ENCODE results near the gene FBXO42.

FBXO42 gene

DNA sequence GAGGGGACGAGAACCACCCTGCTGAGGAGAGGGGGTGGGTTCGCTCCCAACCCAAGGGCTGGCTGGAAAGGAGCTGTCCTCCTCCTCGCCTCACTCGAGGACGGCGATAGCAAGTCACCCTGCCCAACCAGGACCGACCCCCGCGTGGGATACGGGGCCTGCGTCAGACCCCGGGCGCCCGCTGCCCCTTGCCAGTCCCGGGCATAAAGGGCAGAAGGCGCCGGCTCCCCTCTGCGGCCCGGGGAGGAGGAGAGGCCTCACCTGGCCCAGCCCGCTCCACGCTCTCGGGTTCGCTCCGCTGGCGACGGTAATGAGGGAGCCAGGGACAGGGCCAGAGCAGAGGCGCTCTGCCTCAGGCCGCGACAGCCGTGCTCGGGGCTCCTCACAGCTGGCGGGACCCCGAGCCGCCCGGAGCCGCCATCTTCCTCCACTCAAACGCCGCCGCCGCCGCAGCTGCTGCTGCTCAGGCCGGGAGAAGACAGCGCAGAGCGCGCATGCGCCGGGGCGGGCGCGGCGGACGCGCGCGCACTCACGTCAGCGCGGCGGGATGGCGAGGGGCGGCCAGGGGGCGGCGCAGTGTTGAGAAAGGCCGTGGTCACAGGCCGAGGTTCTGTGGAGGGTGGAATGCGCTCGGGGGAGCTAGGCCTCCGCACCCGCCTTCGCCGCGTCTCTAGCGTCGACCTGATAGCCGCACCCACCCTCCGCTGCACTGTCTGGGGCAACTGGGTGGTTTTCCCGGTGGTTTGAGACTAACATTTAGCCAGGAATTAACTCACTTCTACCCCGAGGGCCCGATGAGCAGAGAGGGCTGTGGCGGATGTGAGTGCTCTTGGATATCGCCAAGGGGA lies at the start of gene FBXO42:
Gene FBXO42, minus strand, starts transcription at position 487 of the 848 bp plus-strand sequence. CDS start 37,062 bp downstream, outside the sequence.
- peak; percentile 95 for DNase-seq

- no peak for DNase-seq
These were observed 46.2 kb upstream of the FBXO42 start for GRCh38 chr1:16398371-16398953.

GRCh38 chr1:16397120-16397519 lies 44.8 kb upstream of the FBXO42 start:
- no peak for DNase-seq

- no peak for DNase-seq
These were observed 44.3 kb upstream of the FBXO42 start for GRCh38 chr1:16396591-16396990.

DNA sequence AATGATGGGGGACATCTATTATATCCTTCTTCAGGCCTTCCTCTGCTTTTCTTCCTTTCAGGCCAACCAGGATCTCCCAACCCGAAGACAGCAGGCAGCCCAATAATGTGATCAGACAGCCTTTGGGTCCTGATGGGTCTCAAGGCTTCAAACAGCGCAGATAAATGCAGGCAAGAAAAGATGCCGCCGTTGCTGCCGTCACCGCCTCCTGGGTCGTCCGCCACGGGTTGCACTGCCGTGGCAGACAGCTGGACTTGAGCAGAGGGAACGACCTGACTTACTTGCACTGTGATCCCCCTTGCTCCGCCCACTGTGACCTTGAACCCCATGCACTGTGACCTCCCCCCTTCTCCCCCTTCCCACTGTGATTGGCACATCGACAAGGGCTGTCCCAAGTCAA lies 42.7 kb upstream of the FBXO42 start:
- DNase-seq = no peak

- DNase-seq = no peak
These were observed 41.6 kb upstream of the FBXO42 start for GRCh38 chr1:16393570-16394521.

GRCh38 chr1:16392740-16393569 lies 40.7 kb upstream of the FBXO42 start:
- DNase-seq = no peak

DNA sequence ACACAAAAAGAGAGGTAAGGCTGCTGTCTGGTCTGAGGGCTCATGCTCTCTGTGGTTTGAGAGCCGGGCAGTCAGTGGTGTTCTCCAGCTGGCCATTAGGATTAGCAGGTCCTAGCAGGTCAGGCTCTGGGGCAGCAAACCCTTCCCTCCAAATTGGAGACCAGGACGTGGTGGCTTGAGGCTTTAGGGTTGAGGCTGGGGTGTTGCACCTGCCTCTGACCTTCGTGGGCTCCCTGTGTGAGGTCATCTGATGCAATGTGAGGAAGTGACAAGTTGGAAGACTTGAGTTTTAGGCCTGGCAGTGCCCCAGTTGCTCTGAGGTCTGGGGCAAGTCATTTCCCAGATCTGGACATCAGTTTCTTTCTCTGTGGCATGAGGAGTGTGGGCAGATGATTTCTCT lies 39.1 kb upstream of the FBXO42 start:
- DNase-seq = no peak

- DNase-seq = no peak
These were observed 35.2 kb upstream of the FBXO42 start for GRCh38 chr1:16387201-16388188.

- no peak for DNase-seq
These were observed 34.3 kb upstream of the FBXO42 start for GRCh38 chr1:16386454-16387113.

DNA sequence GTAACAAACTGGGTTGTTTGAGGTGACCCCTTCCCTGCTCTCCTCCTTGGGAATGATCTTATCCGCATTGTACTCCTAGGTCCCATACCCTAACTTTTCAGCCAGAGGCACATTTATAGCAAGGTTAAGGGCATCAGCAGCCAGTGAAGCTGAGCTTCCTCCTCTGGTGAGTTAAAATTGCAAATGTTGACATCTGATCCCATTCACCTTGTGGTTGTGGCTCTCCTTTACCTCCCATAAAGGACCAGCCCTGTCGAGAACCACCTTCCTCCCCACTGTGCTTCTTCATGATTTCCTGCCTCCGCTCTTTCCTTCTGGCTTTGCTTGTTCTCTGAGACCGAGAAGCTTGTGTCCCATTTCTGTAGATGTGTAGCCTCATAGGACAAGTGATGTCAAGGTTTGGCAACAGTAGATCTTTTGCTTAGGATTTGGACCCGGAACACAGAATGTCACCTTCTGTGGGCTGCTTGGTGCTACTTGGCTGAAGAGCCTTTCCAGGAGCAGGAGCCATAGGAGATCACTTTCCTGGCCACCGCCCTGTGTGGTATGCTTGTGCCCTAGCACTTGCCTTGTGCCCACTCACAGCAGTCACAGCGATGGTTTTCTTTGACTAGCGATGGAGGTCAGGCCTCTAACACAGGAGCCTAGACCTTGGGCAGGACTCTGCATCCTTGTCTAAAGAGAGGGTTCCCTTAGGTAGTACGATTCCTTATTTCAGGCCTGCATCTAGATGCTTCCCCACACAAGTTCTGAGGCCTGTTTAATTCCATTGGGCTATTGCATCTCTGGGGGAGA lies 33.6 kb upstream of the FBXO42 start:
- DNase-seq = no peak

DNA sequence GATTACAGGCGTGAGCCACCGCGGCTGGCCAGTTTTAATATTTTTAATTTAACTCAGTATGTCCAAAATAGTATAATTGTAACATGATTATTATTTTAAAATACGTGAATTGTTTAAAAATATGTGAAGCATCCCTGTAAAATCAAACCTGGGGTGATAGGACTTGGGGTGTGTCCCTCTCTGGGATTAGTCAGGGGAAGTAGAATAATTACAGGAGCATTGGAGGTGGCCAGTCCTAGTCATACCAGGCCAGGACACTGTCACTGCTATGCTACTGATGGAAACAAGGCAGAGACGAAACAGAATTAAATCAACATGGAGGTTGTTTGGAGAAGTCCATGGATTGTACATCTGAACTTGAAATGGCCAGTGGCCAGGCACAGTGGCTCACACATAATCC lies 31.6 kb upstream of the FBXO42 start:
- no peak for DNase-seq

- DNase-seq = no peak
These were observed 28.6 kb upstream of the FBXO42 start for GRCh38 chr1:16380868-16381267.

- no peak for DNase-seq
These were observed 26.2 kb upstream of the FBXO42 start for GRCh38 chr1:16378443-16378842.

DNA sequence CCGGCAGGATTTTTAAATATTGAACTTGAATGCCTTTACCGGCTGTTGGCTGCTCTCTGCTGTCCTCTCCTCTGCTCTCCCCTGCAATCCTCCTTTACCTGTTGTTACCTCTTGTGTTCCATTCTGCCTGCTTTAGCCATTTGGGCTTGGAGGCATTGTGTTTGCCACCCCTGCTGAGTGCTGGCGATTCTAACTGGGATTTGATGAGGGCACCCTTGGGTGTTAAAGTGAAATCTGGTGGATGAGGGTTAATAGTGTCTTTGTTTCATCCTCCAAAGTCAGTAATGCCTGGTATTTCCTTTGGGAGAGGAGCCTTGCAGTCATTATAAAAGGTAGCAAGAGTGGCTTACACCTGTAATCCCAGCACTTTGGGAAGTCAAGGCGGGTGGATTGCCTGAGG lies 24.7 kb upstream of the FBXO42 start:
- DNase-seq = no peak

GRCh38 chr1:16375521-16376340 lies 23.5 kb upstream of the FBXO42 start:
- DNase-seq = no peak

- DNase-seq = no peak
These were observed 22.0 kb upstream of the FBXO42 start for GRCh38 chr1:16374266-16374665.

GRCh38 chr1:16372535-16373285 lies 20.4 kb upstream of the FBXO42 start:
- no peak for DNase-seq

All from activated CD8-positive, alpha-beta memory T cell treated with anti-CD3 and anti-CD28 coated beads for 24 hours (primary cell).